IMR-90 (cell line): ENCODE data around the gene CENPT. TPM values are rescaled to one million over a fixed set of nuclear protein-coding genes. Genes with fewer than 3 reads are reported as not detected.

Source experiments
- ATAC-seq: fragments of 200-7000 bp; cut with Tn5 transposase; 2 replicates; pipeline ENCODE4 v1.9.1; 2020; ENCODE audit warnings: low read depth, mild to moderate bottlenecking, moderate library complexity
- BruUV-seq: library from RNA; stranded (reverse); fragments of 400-500 nt; replicated peaks from 2 replicates; lab custom pipeline; 2021; lab: Mats Ljungman, UMichigan
- CTCF ChIA-PET: fragments of 300-600 bp; formaldehyde crosslinking; extraction: SDS; loops from one replicate; lab custom pipeline; 2021; ENCODE audit warnings: antibody characterized with exemption; lab: Yijun Ruan, JAX
- POLR2A ChIA-PET: fragments of 300-600 bp; sonication (Branson Sonifier 250); formaldehyde crosslinking; loops from one replicate; lab custom pipeline; 2022; ENCODE audit warnings: antibody characterized with exemption; ENCODE audit not compliant: unreplicated experiment; lab: Charles Lee
- DNase-seq: peaks from one replicate; pipeline ENCODE4 v3.0.0; 2013
- H2AFZ ChIP-seq: replicated peaks from 2 replicates; pipeline ENCODE3; 2013; ENCODE audit warnings: low read length, mild to moderate bottlenecking; ENCODE audit not compliant: poor library complexity
- H2AK5ac ChIP-seq: 2 replicates; pipeline ENCODE4 v1.6.1; 2013; ENCODE audit warnings: low read depth, low read length, inconsistent platforms
- H2AK9ac ChIP-seq: replicated peaks from 2 replicates; pipeline ENCODE3; 2013; ENCODE audit warnings: mild to moderate bottlenecking, low read depth, low read length, moderate library complexity; ENCODE audit not compliant: poor library complexity
- H2BK120ac ChIP-seq: 2 replicates; pipeline ENCODE4 v1.6.1; 2013; ENCODE audit warnings: low read depth, low read length, inconsistent platforms
- H2BK15ac ChIP-seq: 3 replicates; pipeline ENCODE4 v1.6.1; 2013; ENCODE audit warnings: low read depth, low read length, inconsistent platforms
- H2BK20ac ChIP-seq: 2 replicates; pipeline ENCODE4 v1.6.1; 2013; ENCODE audit warnings: low read depth, mild to moderate bottlenecking, inconsistent platforms, low read length, moderate library complexity
- H2BK5ac ChIP-seq: 2 replicates; pipeline ENCODE4 v1.6.1; 2013; ENCODE audit warnings: mild to moderate bottlenecking, low read depth, low read length, inconsistent platforms; ENCODE audit not compliant: poor library complexity, severe bottlenecking
- H3K14ac ChIP-seq: replicated peaks from 2 replicates; pipeline ENCODE4 v1.6.1; 2013; ENCODE audit warnings: low read depth, low read length, inconsistent platforms
- H3K18ac ChIP-seq: 2 replicates; pipeline ENCODE4 v1.6.1; 2013; ENCODE audit warnings: low read depth, low read length, control low read depth
- H3K23ac ChIP-seq: 2 replicates; pipeline ENCODE4 v1.6.1; 2013; ENCODE audit warnings: low read depth, low read length, inconsistent platforms
- H3K27ac ChIP-seq: 2 replicates; pipeline ENCODE4 v1.5.1; 2013; ENCODE audit warnings: mild to moderate bottlenecking, control low read depth, low read length; ENCODE audit not compliant: insufficient read depth
- H3K27me3 ChIP-seq: 2 replicates; pipeline ENCODE4 v1.6.1; 2013; ENCODE audit warnings: low read length; ENCODE audit not compliant: control insufficient read depth, insufficient read depth
- H3K36me3 ChIP-seq: 2 replicates; pipeline ENCODE4 v1.6.1; 2013; ENCODE audit warnings: low read length, mixed read lengths; ENCODE audit not compliant: control insufficient read depth, insufficient read depth
- H3K4ac ChIP-seq: 2 replicates; pipeline ENCODE4 v1.6.1; 2013; ENCODE audit warnings: low read depth, low read length, inconsistent platforms
- H3K4me1 ChIP-seq: 2 replicates; pipeline ENCODE4 v1.6.1; 2013; ENCODE audit warnings: low read length, mixed read lengths; ENCODE audit not compliant: control insufficient read depth, insufficient read depth
- H3K4me2 ChIP-seq: 2 replicates; pipeline ENCODE4 v1.6.1; 2013; ENCODE audit warnings: low read depth, mild to moderate bottlenecking, control low read depth, low read length, moderate library complexity
- H3K4me3 ChIP-seq: 2 replicates; pipeline ENCODE4 v1.5.1; 2013; ENCODE audit warnings: low read depth, mild to moderate bottlenecking, control low read depth, low read length, moderate library complexity; ENCODE audit not compliant: insufficient read depth
- H3K56ac ChIP-seq: 2 replicates; pipeline ENCODE4 v1.6.1; 2013; ENCODE audit warnings: low read length, inconsistent platforms; ENCODE audit not compliant: insufficient read depth; ENCODE audit errors: extremely low read depth
- H3K79me1 ChIP-seq, 2 experiments: 2 replicates each; pipeline ENCODE4 v1.6.1; 2013; ENCODE audit warnings: low read length in 2 of 2, inconsistent platforms in 1 of 2, low read depth in 1 of 2
- H3K9ac ChIP-seq: 2 replicates; pipeline ENCODE4 v1.6.1; 2013; ENCODE audit warnings: low read depth, low read length, control low read depth
- H3K9me1 ChIP-seq: 2 replicates; pipeline ENCODE4 v1.6.1; 2013; ENCODE audit warnings: low read length, inconsistent platforms; ENCODE audit not compliant: insufficient read depth
- H3K9me3 ChIP-seq: 2 replicates; pipeline ENCODE4 v1.6.1; 2013; ENCODE audit warnings: low read length; ENCODE audit not compliant: control insufficient read depth, insufficient read depth
- H4K20me1 ChIP-seq: 2 replicates; pipeline ENCODE4 v1.6.1; 2013; ENCODE audit warnings: low read length, inconsistent platforms; ENCODE audit not compliant: insufficient read depth
- H4K5ac ChIP-seq: 2 replicates; pipeline ENCODE4 v1.6.1; 2013; ENCODE audit warnings: mild to moderate bottlenecking, low read depth, low read length, control low read depth
- H4K8ac ChIP-seq, 2 experiments: 2 replicates each; pipeline ENCODE4 v1.6.1; 2013; ENCODE audit warnings: low read depth in 2 of 2, low read length in 2 of 2, control low read depth in 1 of 2, inconsistent platforms in 1 of 2
- H4K91ac ChIP-seq: 2 replicates; pipeline ENCODE4 v1.6.1; 2013; ENCODE audit warnings: low read depth, low read length, inconsistent platforms; ENCODE audit not compliant: insufficient read depth
- BHLHE40 ChIP-seq: fragments of 150-350 bp; IDR thresholded peaks from 2 replicates; pipeline ENCODE4 v1.6.1; 2016; ENCODE audit warnings: mild to moderate bottlenecking, low read depth, low read length
- FOS ChIP-seq: fragments of 150-350 bp; IDR thresholded peaks from 2 replicates; pipeline ENCODE4 v1.6.1; 2016; ENCODE audit warnings: low read depth, low read length
- POLR2A ChIP-seq: IDR thresholded peaks from 2 replicates; pipeline ENCODE4 v1.6.1; 2012; ENCODE audit warnings: mild to moderate bottlenecking, low read depth, low read length
- RCOR1 ChIP-seq: IDR thresholded peaks from 2 replicates; pipeline ENCODE4 v1.6.1; 2012; ENCODE audit warnings: mild to moderate bottlenecking, low read length, improper control_type of control experiment; ENCODE audit not compliant: insufficient replicate concordance
- SMC3 ChIP-seq: fragments of 150-350 bp; IDR thresholded peaks from 2 replicates; pipeline ENCODE4 v1.6.1; 2016; ENCODE audit warnings: low read depth, mild to moderate bottlenecking, antibody characterized with exemption, low read length, moderate library complexity
- WGBS, 2 experiments: methylation state at CpG; one replicate each; pipeline versions ENCODE4 v1.1.5 to v1.1.7; 2013; ENCODE audit warnings: missing lambda C conversion rate in 2 of 2; ENCODE audit not compliant: insufficient read length in 1 of 2; ENCODE audit errors: extremely low coverage in 2 of 2; 5-methylcytosine and 5-hydroxymethylcytosine counted together
- dilution Hi-C: fragments of 300-500 bp; cut with HindIII; formaldehyde crosslinking; loops from one replicate; pipeline ENCODE4 v1.14.3; 2018; ENCODE audit warnings: low sequenced_read_pairs; ENCODE audit not compliant: unreplicated experiment
- in situ Hi-C: fragments of 300-500 bp; cut with MboI; formaldehyde crosslinking; loops from 3 replicates; pipeline ENCODE4 v1.14.3; 2019; ENCODE audit warnings: low sequenced_read_pairs, inconsistent platforms, mixed read lengths
- intact Hi-C: fragments of 100-400 bp; cut with micrococcal nuclease; formaldehyde crosslinking; loops from 2 replicates; pipeline ENCODE4 v1.10.0; 2022
- polyA plus RNA-seq, 3 experiments: library from polyadenylated mRNA; depleted of rRNA; stranded (reverse); fragments of >200 nt; gene quantifications; 2 replicates each; pipeline ENCODE4 v1.2.3, GENCODE V29; 2012; ENCODE audit warnings: low replicate concordance in 1 of 3
- total RNA-seq: library from RNA; depleted of rRNA; stranded (reverse); fragments of >200 nt; gene quantifications from 2 replicates; pipeline ENCODE4 v1.2.3, GENCODE V29; 2012
- TF ChIP-seq, protein P1 (sequence below): fragments of 150-350 bp; IDR thresholded peaks from 2 replicates; pipeline ENCODE4 v1.6.1; 2017; ENCODE audit warnings: mild to moderate bottlenecking, antibody characterized with exemption, low read length, low read depth

Gene CENPT
- total and polyA plus RNA-seq, 2 of the 4 experiments (the other 2 are of a cell fraction): 33.3 to 83.1 TPM

- Histone ChIP-seq H3K9me3 (no peaks in the 10 kb centered on the region), H3K4me2 (no peak overlapping the region), H3K36me3 (peaks cover 2% of the 10 kb centered on the region; the same call in 1 of the 2 replicates), H2BK15ac (no peak overlapping the region), H3K18ac (no peak overlapping the region), H4K20me1 (peaks cover 17% of the 10 kb centered on the region; the same call in 1 of the 2 replicates), H3K23ac (no peak overlapping the region), H2BK5ac (no peak overlapping the region), H4K91ac (no peak overlapping the region), H4K8ac (no peak overlapping the region), H2AFZ (no peak overlapping the region), H4K5ac (no peak overlapping the region), H2BK20ac (no peak overlapping the region), H3K14ac (no peak overlapping the region), H2AK9ac (no peak overlapping the region), H3K79me1 (peaks cover 19 to 55% of the 10 kb centered on the region in 2 experiments), H3K4ac (no peak overlapping the region), H3K9ac (no peak overlapping the region), H3K9me1 (peaks cover 12% of the 10 kb centered on the region; the same call in 1 of the 2 replicates), H3K27me3 (no peaks in the 10 kb centered on the region), H3K4me1 (no peaks in the 10 kb centered on the region), H3K56ac (no peak overlapping the region), H2AK5ac (no peak overlapping the region), H3K4me3 (no peak overlapping the region), H2BK120ac (no peak overlapping the region), H3K27ac (no peak overlapping the region)
- ATAC-seq (no peak), DNase-seq (no peak)
- intact Hi-C loops (no loop called here), dilution Hi-C loops (no loop called here), in situ Hi-C loops (no loop called here)
- ChIA-PET POLR2A (no interaction called here), CTCF (interaction anchor here (0.8 kb wide), 1 partner anchor 260 kb away, joined by 4 read pairs; no protein-coding TSS in a partner anchor)
- WGBS, 2 experiments: 100% methylated on average over 1 of the region's 7 CpGs; no CpG with 5 or more reads in 1 of the 2 experiments
- TF ChIP-seq, protein P1, sequence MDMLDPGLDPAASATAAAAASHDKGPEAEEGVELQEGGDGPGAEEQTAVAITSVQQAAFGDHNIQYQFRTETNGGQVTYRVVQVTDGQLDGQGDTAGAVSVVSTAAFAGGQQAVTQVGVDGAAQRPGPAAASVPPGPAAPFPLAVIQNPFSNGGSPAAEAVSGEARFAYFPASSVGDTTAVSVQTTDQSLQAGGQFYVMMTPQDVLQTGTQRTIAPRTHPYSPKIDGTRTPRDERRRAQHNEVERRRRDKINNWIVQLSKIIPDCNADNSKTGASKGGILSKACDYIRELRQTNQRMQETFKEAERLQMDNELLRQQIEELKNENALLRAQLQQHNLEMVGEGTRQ: no peak
- TF ChIP-seq SMC3: no peak
- TF ChIP-seq RCOR1: no peak
- TF ChIP-seq BHLHE40: no peak
- TF ChIP-seq FOS: no peak
- TF ChIP-seq POLR2A: no peak
- no TSS peak for BruUV-seq
Observed at GRCh38 chr16:67780847-67781564, 66.5 kb downstream of the CENPT start.
